ENCODE results near the gene CARD8.
"Not testable (repeated sequence)": the region's sequence is repeated elsewhere in the genome, so short reads cannot be mapped to it uniquely, and the experiment has no call there.

DNA sequence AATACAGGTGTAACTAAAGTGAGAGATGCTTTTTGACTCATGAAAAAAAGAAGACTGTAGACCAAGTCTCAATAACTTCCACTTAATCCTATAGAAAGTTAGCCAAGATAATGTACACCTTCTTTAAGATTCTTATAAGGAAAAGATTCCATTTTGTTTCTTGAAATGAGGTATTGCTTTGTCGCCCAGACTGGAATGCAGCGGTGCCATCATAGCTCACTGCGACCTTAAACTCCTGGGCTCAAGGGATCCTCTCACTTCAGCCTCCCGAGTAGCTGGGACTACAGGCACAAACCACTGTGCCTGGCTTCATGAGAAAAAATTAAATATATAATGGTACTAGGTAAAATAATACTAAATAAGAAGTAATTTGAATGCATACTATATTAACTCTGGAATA, 3.3 kb upstream of the CARD8 start:
- TF ChIP-seq, protein P1, sequence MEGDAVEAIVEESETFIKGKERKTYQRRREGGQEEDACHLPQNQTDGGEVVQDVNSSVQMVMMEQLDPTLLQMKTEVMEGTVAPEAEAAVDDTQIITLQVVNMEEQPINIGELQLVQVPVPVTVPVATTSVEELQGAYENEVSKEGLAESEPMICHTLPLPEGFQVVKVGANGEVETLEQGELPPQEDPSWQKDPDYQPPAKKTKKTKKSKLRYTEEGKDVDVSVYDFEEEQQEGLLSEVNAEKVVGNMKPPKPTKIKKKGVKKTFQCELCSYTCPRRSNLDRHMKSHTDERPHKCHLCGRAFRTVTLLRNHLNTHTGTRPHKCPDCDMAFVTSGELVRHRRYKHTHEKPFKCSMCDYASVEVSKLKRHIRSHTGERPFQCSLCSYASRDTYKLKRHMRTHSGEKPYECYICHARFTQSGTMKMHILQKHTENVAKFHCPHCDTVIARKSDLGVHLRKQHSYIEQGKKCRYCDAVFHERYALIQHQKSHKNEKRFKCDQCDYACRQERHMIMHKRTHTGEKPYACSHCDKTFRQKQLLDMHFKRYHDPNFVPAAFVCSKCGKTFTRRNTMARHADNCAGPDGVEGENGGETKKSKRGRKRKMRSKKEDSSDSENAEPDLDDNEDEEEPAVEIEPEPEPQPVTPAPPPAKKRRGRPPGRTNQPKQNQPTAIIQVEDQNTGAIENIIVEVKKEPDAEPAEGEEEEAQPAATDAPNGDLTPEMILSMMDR (IDR thresholded peaks at IDR 0.05): not testable (repeated sequence)
- TF ChIP-seq POLR2A, POLR2AphosphoS5, EP300 (IDR thresholded peaks at IDR 0.05): not testable (repeated sequence)

All from upper lobe of left lung (tissue), 4 donors.